K562 (cell line): ENCODE results near the gene PXDC1. TPM values are rescaled to one million over a fixed set of nuclear protein-coding genes. Genes with fewer than 3 reads are reported as not detected.
"Not testable (repeated sequence)": the region's sequence is repeated elsewhere in the genome, so short reads cannot be mapped to it uniquely, and the experiment has no call there.

ENCODE experiments used
- ATAC-seq: fragments of 200-7000 bp; cut with Tn5 transposase; 3 replicates; pipeline ENCODE4 v1.9.1; 2020; ENCODE audit warnings: moderate library complexity
- BruUV-seq: library from RNA; stranded (reverse); fragments of 400-500 nt; replicated peaks from 2 replicates; lab custom pipeline; 2021; lab: Mats Ljungman, UMichigan
- CTCF ChIA-PET: fragments of 300-600 bp; formaldehyde crosslinking; extraction: SDS; loops from one replicate; lab custom pipeline; 2021; ENCODE audit warnings: low intra/inter-chr PET ratio; lab: Yijun Ruan, JAX
- POLR2A ChIA-PET: fragments of 300-600, 350-650 bp; sonication (Branson Sonifier 250); formaldehyde crosslinking; extraction: SDS; loops from one replicate; lab custom pipeline; 2021; ENCODE audit warnings: antibody characterized with exemption, inconsistent platforms; lab: Yijun Ruan, JAX
- DNase-seq, 4 experiments: peaks; one replicate each; pipeline versions ENCODE4 v3.0.0 to v3.0.0-alpha.2; 2011 to 2018; ENCODE audit warnings: low spot score in 3 of 4, mixed read lengths in 3 of 4; ENCODE audit errors: extremely low read depth in 1 of 4
- FAIRE-seq: peaks from 2 replicates; lab custom pipeline; 2011; peaks lifted over from hg19 to GRCh38; lab: Jason Lieb, UNC
- H2AFZ ChIP-seq: 2 replicates; pipeline ENCODE4 v1.6.0; 2011; ENCODE audit warnings: low read depth, low read length, control low read depth, inconsistent platforms
- H3K27ac ChIP-seq: fragments of 200-600 bp; 3 replicates; pipeline ENCODE4 v1.8.0; 2011; ENCODE audit warnings: low read depth, mild to moderate bottlenecking, control low read depth, inconsistent platforms, low read length, moderate library complexity, mixed read lengths; ENCODE audit errors: extremely low read depth
- H3K27me3 ChIP-seq, 2 experiments: fragments of 300-600 bp in 1 of 2; 2 replicates in 1 of 2; 3 replicates in 1 of 2; pipeline versions ENCODE4 v1.6.0 to v1.8.0; 2011; ENCODE audit warnings: inconsistent platforms in 2 of 2, low read length in 2 of 2, mild to moderate bottlenecking in 1 of 2, mixed read lengths in 1 of 2, moderate library complexity in 1 of 2; ENCODE audit not compliant: control insufficient read depth in 2 of 2, insufficient read depth in 2 of 2
- H3K36me3 ChIP-seq: fragments of 300-600 bp; 3 replicates; pipeline ENCODE4 v1.8.0; 2011; ENCODE audit warnings: mild to moderate bottlenecking, low read length, inconsistent platforms; ENCODE audit not compliant: control insufficient read depth, insufficient read depth
- H3K4me1 ChIP-seq, 2 experiments: fragments of 200-600 bp in 1 of 2; replicated peaks in 1 of 2; 2 replicates in 1 of 2; 3 replicates in 1 of 2; pipeline versions ENCODE4 v1.5.1 to v1.8.0; 2011; ENCODE audit warnings: inconsistent platforms in 2 of 2, low read length in 2 of 2, mild to moderate bottlenecking in 1 of 2, mixed read lengths in 1 of 2, moderate library complexity in 1 of 2; ENCODE audit not compliant: control insufficient read depth in 2 of 2, insufficient read depth in 2 of 2
- H3K4me2 ChIP-seq: 2 replicates; pipeline ENCODE4 v1.6.1; 2011; ENCODE audit warnings: low read length, control low read depth, inconsistent platforms, mixed read lengths; ENCODE audit not compliant: insufficient read depth
- H3K4me3 ChIP-seq: fragments of 200-600 bp; sonication (generic), shearing (Covaris generic); 2 replicates; pipeline ENCODE4 v1.5.1; 2016; ENCODE audit warnings: control low read depth, inconsistent platforms
- H3K79me2 ChIP-seq: fragments of 200-600 bp; 3 replicates; pipeline ENCODE4 v1.8.0; 2011; ENCODE audit warnings: low read length, inconsistent platforms; ENCODE audit not compliant: control insufficient read depth, insufficient read depth
- H3K9ac ChIP-seq, 2 experiments: 2 replicates each; pipeline versions ENCODE4 v1.6.0 to v1.6.1; 2011; ENCODE audit warnings: low read depth in 2 of 2, low read length in 2 of 2, control low read depth in 1 of 2, inconsistent platforms in 1 of 2, mild to moderate bottlenecking in 1 of 2, mixed read lengths in 1 of 2; ENCODE audit not compliant: insufficient read depth in 1 of 2
- H3K9me1 ChIP-seq: one replicate; pipeline ENCODE4 v1.6.0; 2011; ENCODE audit warnings: inconsistent platforms, mild to moderate bottlenecking, low read length, moderate library complexity; ENCODE audit not compliant: control insufficient read depth, insufficient read depth
- H3K9me3 ChIP-seq: replicated peaks from 2 replicates; pipeline ENCODE4 v1.5.1; 2011; ENCODE audit warnings: low read depth, low read length, inconsistent platforms; ENCODE audit not compliant: control insufficient read depth, insufficient read depth
- H4K20me1 ChIP-seq: replicated peaks from 2 replicates; pipeline ENCODE4 v1.6.1; 2011; ENCODE audit warnings: low read length, inconsistent platforms, mixed read lengths; ENCODE audit not compliant: control insufficient read depth, insufficient read depth
- MNT ChIP-seq, 2 experiments: fragments of 450-650 bp; conservative IDR thresholded peaks; 2 replicates each; pipeline ENCODE4 v1.6.1; 2017; ENCODE audit warnings: mild to moderate bottlenecking in 2 of 2, moderate library complexity in 2 of 2
- ZSCAN32 ChIP-seq: fragments of 450-650 bp; formaldehyde crosslinking; IDR thresholded peaks from 2 replicates; pipeline ENCODE4 v1.4.0; 2020; ENCODE audit warnings: mild to moderate bottlenecking, moderate library complexity
- whole genome bisulfite sequencing: fragments of 100-300 bp; shearing (Covaris generic); methylation state at CpG from one replicate; pipeline ENCODE4 v1.1.6; 2016; ENCODE audit warnings: low coverage, mixed read lengths; ENCODE audit not compliant: insufficient coverage; ENCODE audit errors: missing lambda C conversion rate; 5-methylcytosine and 5-hydroxymethylcytosine counted together
- in situ Hi-C: fragments of 300-500 bp; cut with MboI; formaldehyde crosslinking; loops from 4 replicates; pipeline ENCODE4 v1.15.0; 2018; ENCODE audit warnings: inconsistent platforms, mixed read lengths
- intact Hi-C: fragments of 100-400 bp; cut with micrococcal nuclease; formaldehyde crosslinking; loops from 2 replicates; pipeline ENCODE4 v1.14.2; 2022
- polyA plus RNA-seq, 8 experiments: library from polyadenylated mRNA; depleted of rRNA in 4 of 8; stranded (reverse) in 5 of 8; unstranded in 3 of 8; fragments of >200 nt; fragmentation: Nextera tagmentation in 2 of 8; fragmentation: Illumina TruSeq in 1 of 8; extraction: Ambion mirVana in 2 of 8; extraction: Trizol in 1 of 8; gene quantifications; 2 replicates each; pipeline versions ENCODE4 v1.2.1 to v1.2.3, GENCODE V29; 2011 to 2014; ENCODE audit warnings: inconsistent platforms in 1 of 8, missing spikeins in 1 of 8
- total RNA-seq, 7 experiments: library from RNA; depleted of rRNA in 6 of 7; stranded (reverse); fragments of >200 nt in 6 of 7; fragmentation: Illumina TruSeq in 2 of 7; extraction: Trizol in 2 of 7; gene quantifications; 2 replicates each; pipeline versions ENCODE4 v1.2.1 to v1.2.3, GENCODE V29; 2011 to 2021; ENCODE audit warnings: low replicate concordance in 1 of 7

The PXDC1 gene
- total and polyA plus RNA-seq, 9 of the 15 experiments (the other 6 are each of a cell fraction or from before 2014, with no cell fraction given) = 0.09 to 0.33 (median 0.16) TPM; not detected in 5

GRCh38 chr6:3678946-3679345, 72.6 kb downstream of the PXDC1 start:
- H3K79me2 ChIP-seq = no peaks in the 10 kb centered on the region
- H3K36me3 ChIP-seq = no peaks in the 10 kb centered on the region
- H3K27ac ChIP-seq = no peak overlapping the region
- BruUV-seq = no TSS peak
- in situ Hi-C loops (no loop called here), intact Hi-C loops (no loop called here)
- CTCF ChIA-PET = no interaction called here
- no peaks in the 10 kb centered on the region for H3K9me3 ChIP-seq
- ATAC-seq = no peak
- no peak overlapping the region for H3K9ac ChIP-seq
- H3K4me1 ChIP-seq = no peaks in the 10 kb centered on the region
- no peak for DNase-seq
- TF ChIP-seq MNT (conservative IDR thresholded peaks at IDR 0.05) (no peak), ZSCAN32 (CRISPR knock-in tag) (no peak)
- H3K4me3 ChIP-seq = no peak overlapping the region
- POLR2A ChIA-PET = no interaction called here
- peaks cover 13 to 18% of the 10 kb centered on the region in 2 experiments for H3K27me3 ChIP-seq
- no peak overlapping the region for H3K4me2 ChIP-seq
- WGBS = 1% methylated on average over 4 of the region's 4 CpGs
- no peak for FAIRE-seq
- H3K9me1 ChIP-seq = no peaks in the 10 kb centered on the region
- no peak overlapping the region for H2AFZ ChIP-seq
- H4K20me1 ChIP-seq = no peaks in the 10 kb centered on the region

DNA sequence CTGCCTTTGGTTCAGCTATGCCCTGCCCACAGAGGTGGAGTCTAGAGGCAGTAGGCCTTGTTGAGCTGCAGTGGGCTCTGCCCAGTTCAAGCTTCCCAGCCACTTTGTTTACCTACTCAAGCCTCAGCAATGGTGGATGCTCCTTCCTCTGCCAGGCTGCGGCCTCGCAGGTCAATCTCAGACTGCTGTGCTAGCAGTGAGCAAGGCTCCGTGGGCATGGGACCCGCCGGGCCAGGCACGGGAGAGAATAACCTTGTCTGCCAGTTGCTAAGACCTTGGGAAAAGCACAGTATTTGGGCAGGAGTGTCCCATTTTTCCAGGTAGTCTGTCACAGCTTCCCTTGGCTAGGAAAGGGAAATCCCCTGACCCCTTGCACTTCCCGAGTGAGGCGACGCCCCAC, 73.8 kb downstream of the PXDC1 start:
- H4K20me1 ChIP-seq, H3K4me3 ChIP-seq, H3K4me1 ChIP-seq, FAIRE-seq, DNase-seq, H3K79me2 ChIP-seq, H2AFZ ChIP-seq, BruUV-seq, CTCF ChIA-PET, in situ Hi-C loops, H3K4me2 ChIP-seq, H3K9me1 ChIP-seq, H3K27ac ChIP-seq, intact Hi-C loops, ATAC-seq, H3K9ac ChIP-seq, H3K9me3 ChIP-seq, H3K36me3 ChIP-seq: not testable (repeated sequence)
- 3% methylated on average over 9 of the region's 9 CpGs for WGBS
- POLR2A ChIA-PET = interaction anchor here (0.7 kb wide), 1 partner anchor 501 kb away, joined by 3 read pairs; no protein-coding TSS in a partner anchor
- peaks cover 13 to 18% of the 10 kb centered on the region in 2 experiments for H3K27me3 ChIP-seq

- H3K27ac ChIP-seq, intact Hi-C loops, H3K9me1 ChIP-seq, H3K9me3 ChIP-seq, H4K20me1 ChIP-seq, H3K79me2 ChIP-seq, H3K4me1 ChIP-seq, ATAC-seq, H3K4me2 ChIP-seq, H3K36me3 ChIP-seq, DNase-seq, H2AFZ ChIP-seq, FAIRE-seq, in situ Hi-C loops, H3K4me3 ChIP-seq, CTCF ChIA-PET, H3K9ac ChIP-seq, BruUV-seq: not testable (repeated sequence)
- H3K27me3 ChIP-seq = peaks cover 11 to 18% of the 10 kb centered on the region in 2 experiments
- POLR2A ChIA-PET = interaction anchor here (0.7 kb wide), 1 partner anchor 502 kb away, joined by 3 read pairs; no protein-coding TSS in a partner anchor
- 9% methylated on average over 1 of the region's 1 CpG for WGBS
Measured at GRCh38 chr6:3677351-3677750, 74.2 kb downstream of the PXDC1 start.
